T-helper 1 cell treated with Interleukin-12 subunit alpha and Interleukin-12 subunit beta and Interleukin-4 antibody, amounts not matched to agents 30 ng/mL and 1 ng/mL, for 36 hours (primary cell): ENCODE results near the gene ZBTB11. TPM values are rescaled to one million over a fixed set of nuclear protein-coding genes. Genes with fewer than 3 reads are reported as not detected.

ENCODE experiments used
- intact Hi-C: fragments of 100-400 bp; cut with micrococcal nuclease; formaldehyde crosslinking; loops from one replicate; pipeline ENCODE4 v1.15.1; 2024
- total RNA-seq: library from RNA; stranded (reverse); gene quantifications from 2 replicates; pipeline ENCODE4 v1.2.3, GENCODE V29; 2022

The ZBTB11 gene, protein sequence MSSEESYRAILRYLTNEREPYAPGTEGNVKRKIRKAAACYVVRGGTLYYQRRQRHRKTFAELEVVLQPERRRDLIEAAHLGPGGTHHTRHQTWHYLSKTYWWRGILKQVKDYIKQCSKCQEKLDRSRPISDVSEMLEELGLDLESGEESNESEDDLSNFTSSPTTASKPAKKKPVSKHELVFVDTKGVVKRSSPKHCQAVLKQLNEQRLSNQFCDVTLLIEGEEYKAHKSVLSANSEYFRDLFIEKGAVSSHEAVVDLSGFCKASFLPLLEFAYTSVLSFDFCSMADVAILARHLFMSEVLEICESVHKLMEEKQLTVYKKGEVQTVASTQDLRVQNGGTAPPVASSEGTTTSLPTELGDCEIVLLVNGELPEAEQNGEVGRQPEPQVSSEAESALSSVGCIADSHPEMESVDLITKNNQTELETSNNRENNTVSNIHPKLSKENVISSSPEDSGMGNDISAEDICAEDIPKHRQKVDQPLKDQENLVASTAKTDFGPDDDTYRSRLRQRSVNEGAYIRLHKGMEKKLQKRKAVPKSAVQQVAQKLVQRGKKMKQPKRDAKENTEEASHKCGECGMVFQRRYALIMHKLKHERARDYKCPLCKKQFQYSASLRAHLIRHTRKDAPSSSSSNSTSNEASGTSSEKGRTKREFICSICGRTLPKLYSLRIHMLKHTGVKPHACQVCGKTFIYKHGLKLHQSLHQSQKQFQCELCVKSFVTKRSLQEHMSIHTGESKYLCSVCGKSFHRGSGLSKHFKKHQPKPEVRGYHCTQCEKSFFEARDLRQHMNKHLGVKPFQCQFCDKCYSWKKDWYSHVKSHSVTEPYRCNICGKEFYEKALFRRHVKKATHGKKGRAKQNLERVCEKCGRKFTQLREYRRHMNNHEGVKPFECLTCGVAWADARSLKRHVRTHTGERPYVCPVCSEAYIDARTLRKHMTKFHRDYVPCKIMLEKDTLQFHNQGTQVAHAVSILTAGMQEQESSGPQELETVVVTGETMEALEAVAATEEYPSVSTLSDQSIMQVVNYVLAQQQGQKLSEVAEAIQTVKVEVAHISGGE
- total RNA-seq, result 32.1 and 33.2 TPM in 2 replicates

DNA sequence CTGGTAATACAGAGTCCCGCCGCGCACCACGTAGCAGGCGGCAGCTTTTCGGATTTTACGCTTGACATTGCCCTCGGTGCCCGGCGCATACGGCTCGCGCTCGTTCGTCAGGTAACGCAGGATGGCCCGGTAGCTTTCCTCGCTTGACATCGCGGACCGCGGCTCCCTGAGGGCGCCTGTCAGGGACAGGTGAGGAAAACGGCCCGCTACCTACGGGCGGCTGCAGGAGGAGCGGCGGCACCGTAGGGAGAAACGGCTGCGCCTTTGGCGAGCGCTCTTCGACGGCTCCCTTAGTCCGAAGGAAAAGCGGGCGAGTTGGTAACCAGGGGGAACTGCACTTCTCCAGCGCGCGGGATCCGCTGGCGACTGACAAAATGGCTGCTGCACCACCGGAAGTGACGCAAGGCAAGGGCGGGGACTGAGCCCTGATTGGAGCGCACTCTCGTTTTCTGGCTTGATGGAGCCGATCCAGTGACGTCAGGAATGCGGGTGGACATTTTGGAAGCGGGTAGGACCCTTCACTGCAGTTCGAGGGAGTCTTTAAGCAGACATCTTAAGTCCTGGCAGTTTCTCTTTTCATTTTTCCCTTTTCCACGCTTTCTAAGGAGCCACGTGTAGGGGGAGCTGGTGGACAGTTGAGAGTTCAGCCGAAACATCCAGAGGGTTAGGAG is at the start of gene ZBTB11:
TSS of gene ZBTB11 (minus strand) at position 368 of the 671 bp plus-strand sequence. CDS start at position 150, 218 bp downstream.
- intact Hi-C loops, result loop anchor here (1.0 to 10.0 kb wide), 15 partner anchors 9 to 1860 kb away; partner anchors contain the start of genes CEP97, CMSS1, LNP1 and NIT2

DNA sequence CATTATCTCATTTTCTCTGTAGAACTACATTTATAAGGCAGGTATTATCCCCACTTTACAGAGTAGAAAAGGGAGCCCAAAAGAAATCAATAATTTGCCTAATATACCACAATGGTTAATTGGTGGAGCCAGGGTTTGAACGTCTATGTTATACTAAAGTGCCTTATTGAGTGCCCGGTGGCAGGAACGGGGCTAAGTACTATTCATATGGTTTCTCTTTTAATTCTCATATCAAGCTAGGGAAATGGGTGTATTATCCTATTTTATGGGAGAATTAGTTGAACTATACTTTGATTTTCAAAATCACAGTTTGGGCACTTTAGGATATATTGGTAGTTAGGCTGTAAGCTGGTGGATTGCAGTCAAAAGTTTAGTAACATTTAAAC is 49.0 kb upstream of the ZBTB11 start:
- intact Hi-C loops, result loop anchor here (2.0 to 5.0 kb wide), 3 partner anchors 207 to 1464 kb away; partner anchors contain the start of gene TBC1D23

DNA sequence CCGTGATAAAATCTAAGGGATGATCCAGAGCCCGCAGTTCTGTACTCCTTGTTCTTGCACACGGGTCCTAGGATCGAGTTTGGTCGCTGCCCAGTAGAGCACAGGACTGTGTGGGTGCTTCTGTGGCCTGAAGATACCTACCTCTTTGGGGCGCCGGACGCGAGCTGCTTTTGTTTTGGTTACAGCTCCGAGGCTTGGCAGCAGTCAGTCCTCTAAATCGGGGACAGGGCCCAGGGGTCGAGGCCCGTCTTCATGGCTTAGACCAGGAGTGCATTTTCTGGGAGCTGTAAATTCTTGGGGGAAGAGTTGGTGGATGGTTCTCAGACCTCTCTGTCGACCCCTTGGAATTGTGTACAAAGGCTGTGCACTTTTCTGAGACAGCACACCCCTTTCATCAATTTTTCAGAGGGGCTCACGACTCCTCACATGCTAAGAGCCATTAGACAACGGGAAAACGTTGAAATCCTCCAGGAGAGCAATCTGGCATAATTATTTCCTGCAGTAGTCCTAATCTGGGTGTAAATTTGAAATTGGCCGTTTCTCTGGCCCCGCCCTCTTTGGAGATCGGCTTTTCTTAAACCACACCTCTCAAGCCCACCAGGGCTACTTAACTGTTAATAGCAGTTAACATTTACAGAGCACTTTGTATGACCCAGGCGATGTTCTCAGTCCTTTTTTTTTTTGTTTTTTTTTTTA is 48.4 kb upstream of the ZBTB11 start:
- intact Hi-C loops, result loop anchor here (2.0 to 5.0 kb wide), 3 partner anchors 207 to 1463 kb away; partner anchors contain the start of gene TBC1D23

DNA sequence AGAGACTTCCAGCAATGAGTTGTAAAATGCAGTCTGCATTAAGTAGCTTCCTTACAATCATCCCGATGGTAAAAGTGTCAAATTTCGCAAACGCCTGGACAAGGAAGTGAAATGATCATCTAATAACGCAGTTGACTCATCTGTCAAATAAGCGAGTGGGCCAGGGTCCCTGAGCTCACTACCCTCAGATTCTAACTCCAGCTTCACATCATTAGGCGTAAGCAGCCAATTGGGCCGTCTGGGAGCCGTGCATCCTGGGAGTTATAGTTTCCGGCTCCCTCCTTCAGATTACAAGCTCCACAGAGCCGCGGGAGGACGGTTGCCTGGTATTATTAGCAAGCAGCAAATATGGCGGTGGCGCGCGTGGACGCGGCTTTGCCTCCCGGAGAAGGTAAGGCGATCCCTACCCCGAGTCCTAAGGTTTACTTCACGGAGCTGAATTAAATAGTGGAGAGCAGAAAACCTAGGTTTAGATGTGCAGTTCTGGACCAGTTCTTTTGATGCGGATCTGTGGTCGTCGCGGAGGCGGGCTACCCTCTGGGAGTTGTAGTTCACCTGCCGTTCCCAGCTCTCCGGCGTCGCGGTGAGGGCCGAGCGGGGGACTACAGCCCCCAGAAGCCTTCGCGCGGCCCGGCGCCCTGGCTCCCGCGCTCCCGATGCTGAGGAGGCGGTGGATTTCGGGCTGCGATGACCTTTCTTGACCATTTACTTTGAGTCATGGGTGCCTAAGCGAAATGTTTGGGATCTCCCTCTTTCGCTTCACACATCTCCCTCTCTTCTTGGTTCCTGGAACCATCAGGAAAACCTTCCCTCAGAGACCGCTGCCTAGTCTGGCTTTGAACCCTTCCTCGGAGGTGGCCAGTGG is 47.6 kb upstream of the ZBTB11 start, which contains the start of gene CEP97:
TSS of gene CEP97 (plus strand) at position 286 of the 865 bp plus-strand sequence. CDS start at position 349, 63 bp downstream.
- intact Hi-C loops, result loop anchor here (1.0 to 5.0 kb wide), 16 partner anchors 38 to 1462 kb away; partner anchors contain the start of genes LNP1, NXPE3, PCNP and RPL24

DNA sequence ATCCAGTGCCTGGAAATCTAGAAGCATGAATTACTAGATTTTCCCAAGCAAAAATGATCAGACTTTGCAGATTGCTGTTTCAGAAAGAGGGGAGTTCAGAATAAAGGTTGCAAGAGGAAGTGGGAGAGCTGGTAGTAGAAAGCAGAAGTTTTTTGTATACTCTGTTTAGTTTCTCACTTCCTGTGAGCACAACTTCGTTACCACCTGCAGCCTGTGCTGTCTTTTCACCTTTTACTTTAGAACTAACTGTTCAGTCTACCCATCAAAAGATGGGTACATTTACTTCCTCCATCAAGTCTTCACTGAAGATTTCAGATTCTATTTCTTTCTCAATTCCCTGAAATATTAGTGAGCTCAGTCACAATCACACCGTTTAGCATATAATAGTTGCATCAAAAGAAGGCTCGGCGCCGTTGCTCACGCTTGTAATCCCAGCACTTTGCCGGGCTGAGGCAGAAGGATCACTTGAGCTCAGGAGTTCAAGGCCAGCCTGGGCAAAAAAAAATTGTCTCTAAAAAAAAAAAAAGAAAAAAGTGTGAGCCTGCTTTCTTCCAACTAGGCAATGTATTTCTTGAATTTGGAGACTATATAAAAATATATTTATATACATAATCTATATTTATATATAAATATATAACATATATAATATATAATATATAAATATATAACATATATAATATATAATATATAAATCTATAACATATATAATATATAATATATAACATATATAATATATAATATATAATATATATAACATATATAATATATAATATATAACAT is 45.7 kb upstream of the ZBTB11 start:
- intact Hi-C loops, result no loop called here

DNA sequence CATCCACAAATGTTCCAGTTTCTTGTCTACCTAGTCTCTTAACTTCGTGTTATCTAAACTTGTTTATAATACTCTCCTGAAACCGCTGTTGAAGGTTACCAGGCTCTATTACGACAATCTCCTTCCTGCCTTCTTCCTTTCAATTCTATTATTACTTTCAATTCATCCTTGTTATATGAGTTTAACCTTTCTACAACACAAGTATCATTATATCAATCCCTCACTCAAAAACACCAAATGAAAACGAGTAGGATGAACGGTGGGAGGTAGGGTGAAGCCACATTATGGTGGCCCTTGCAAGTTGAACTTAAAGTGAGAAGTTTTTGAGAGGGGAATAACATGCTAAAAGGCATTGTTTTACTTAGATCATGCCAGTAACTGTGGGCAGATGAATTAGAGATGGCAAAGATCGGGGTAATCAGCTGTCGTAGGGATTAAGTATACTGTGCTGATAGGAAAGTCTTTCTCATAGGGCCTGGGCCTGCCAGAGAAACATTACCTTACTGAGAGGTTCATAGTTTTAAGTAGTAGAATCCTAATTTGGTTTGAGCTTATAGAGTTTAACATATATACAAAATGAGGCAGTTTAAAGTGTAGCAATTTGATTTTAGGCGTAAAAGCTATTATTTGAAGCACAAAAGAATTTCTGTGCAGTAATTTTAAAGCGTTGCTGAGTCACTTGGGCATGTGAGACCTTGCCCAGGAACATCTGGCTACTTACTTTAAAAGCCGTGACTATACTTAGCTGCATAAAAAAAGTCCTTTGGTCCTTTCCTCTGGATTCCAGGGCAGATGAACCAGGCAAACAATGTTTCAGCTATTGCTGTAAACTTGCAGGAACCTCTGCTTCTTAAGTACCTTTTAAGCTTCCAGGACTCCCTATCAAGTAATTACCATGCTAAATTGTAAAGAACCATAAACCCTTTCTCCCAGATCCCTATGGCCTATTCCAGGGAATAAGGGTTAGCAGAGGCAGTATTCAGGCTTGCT is 44.2 kb upstream of the ZBTB11 start:
- intact Hi-C loops, result no loop called here

DNA sequence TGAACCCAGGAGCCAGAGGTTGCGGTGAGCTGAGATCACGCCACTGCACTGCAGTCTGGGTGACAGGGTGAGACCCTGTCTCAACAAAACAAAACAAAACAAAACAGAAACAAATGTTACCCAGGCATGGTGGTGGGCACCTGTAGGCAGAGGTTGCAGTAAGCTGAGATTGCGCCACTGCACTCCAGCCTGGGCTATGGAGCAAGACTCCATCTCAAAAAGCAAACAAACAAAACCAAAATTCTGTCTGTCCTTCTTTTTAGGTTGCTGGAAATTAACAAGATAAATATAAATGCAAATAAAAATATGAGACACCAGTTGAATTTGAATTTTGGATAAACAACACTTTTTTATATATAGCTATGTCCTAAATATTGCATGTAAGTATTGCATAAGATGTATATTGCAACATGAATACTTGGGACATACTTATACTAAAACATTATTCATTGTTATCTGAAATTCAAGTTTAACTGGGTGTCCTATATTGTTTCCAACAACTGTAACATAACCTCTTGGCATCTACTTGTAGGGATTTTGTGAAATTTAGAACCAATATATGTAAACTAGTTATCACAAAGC is 42.8 kb upstream of the ZBTB11 start:
- intact Hi-C loops, result no loop called here

DNA sequence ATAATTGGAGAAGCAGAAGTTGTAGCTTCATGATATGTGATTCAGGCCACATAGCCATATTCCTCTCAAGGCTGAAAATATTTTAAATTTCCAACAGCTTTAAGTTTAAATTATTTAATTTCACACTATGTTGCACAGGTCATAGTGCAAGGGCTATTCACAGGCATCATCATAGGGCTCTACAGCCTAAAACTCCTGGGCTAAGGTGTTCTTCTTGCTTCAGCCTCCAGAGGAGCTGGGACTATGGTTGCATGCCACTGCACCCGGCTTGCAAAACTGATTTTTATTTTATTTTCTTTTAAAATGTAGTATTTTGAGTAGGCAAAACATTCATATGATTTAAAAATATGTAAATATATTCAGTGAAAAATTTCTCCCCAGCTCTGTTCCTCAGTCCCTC is 41.5 kb upstream of the ZBTB11 start:
- intact Hi-C loops, result no loop called here

DNA sequence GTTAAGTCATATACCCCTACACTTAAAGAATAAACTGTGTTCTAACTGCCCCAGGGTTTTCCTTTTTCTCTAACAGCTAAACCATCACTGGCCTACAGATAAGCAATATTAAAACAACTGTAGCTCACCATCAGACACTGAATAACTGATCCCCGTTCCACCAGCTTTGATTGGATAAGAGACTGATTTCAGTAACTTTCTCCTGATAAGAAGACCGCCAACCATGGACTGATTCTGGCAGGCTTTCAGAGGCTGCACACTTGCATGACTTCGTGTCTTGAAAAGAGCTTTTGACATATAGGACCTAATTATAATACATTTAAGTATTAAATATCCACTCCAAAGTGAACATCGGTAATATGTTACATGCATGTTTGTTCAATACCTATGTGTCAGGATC is 32.2 kb upstream of the ZBTB11 start:
- intact Hi-C loops, result loop anchor here (5.0 kb wide), 1 partner anchor 637 kb away; no protein-coding TSS in a partner anchor

DNA sequence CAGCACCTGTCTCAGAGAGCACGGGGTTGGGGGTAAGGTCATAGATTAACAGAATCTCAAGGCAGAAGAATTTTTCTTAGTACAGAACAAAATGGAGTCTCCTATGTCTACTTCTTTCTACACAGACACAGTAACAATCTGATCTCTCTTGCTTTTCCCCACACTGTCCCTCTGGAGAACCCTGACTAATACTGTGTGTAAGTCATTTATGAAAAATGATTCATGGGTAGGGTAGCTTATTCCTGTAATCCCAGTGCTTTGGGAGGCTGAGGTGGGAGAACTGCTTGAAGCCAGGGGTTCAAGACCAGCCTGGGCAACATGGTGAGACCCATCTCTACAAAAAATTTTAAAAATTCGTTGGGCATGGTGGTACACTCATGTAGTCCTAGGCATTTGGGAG is 27.7 kb upstream of the ZBTB11 start:
- intact Hi-C loops, result loop anchor here (5.0 kb wide), 1 partner anchor 632 kb away; no protein-coding TSS in a partner anchor

DNA sequence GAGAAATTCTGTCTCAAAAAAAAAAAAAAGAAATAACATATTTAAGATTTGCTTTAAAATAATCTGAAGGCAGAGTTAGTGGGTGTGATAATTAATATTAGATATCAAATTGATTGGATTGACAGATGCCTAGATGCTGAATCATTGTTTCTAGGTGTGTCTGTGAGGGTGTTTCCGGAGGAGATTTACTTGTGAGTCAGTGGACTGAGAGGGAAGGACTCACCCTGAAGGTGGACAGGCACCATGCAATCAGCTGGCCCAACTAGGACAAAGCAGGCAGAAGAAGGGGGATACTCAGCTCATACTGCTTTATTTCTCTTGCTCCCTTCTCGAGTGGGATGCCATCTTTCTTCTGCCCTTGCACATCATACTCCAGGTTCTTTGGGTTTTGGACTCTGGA is 26.2 kb upstream of the ZBTB11 start:
- intact Hi-C loops, result no loop called here

DNA sequence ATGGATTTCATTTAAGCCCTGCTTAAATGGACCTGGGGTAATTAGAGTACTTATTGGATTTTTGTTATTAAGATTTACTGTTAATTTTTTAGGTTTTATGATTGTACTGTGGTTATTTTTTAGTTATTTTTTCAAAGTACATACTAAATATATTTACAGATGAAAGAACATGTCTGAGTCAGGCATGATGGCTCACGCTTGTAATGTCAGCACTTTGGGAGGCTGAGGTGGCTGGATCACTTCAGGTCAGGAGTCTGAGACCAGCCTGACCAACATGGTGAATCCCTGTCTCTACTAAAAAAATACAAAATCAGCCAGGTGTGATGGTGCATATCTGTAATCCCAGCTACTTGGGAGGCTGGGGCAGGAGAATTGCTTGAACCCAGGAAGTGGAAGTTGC is 25.8 kb upstream of the ZBTB11 start:
- intact Hi-C loops, result no loop called here

DNA sequence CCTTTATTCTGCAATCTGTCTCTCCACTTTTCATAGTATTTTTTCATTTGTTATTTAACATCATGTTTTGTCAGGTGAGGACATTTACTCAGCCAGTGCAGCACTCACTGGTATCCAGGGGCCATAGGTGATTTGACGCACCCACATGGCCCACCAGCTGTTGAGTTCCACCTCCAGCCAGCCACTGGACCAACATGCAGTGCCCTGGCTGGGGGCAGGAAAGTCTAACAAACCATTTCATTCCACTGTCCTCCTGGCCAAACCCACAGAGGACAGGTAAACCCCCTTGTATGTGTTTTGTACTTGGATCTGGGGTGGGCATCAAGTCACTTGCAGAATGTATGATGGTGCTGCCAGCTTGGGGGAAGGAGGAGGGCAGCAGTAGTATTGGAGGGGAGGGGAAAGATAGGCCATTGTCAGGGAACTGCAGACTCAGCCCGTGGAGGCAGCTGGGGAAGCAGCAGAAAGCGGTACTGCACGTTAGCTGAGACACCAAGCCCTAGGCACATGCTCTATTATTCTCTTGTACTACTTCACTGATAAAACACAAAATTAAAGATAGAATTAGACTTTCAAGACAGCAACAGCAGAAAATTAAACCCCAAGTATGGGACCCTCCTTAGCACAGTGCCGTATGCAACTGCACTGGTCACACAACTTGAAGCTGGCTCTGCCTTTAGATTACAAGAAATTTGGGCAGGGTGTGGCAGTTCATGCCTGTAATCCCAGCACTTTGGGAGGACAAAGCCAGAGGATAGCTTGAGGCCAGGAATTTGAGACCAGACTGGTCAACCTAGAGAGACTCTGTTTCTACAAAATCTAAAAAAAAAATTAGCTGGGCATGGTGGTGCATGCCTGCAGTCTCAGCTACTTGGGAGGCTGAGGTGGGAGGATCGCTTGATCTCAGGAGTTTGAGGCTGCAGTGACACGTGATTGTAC is 25.0 kb upstream of the ZBTB11 start:
- intact Hi-C loops, result loop anchor here (1.0 kb wide), 1 partner anchor 11 kb away; no protein-coding TSS in a partner anchor

DNA sequence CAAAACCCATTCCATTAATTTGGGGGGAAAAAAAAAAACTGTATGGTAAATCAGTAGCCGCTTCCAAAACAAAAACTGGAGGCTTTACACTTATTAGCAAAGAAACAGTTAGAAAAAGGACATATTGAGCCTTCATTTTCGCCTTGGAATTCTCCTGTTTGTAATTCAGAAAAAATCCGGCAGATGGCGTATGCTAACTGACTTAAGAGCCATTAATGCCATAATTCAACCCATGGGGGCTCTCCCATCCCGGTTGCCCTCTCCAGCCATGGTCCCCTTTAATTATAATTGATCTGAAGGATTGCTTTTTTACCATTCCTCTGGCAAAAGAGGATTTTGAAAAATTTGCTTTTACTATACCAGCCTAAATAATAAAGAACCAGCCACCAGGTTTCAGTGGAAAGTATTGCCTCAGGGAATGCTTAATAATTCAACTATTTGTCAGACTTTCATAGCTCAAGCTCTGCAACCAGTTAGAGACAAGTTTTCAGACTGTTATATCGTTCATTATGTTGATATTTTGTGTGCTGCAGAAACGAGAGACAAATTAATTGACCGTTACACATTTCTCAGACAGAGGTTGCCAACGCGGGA is 18.9 kb upstream of the ZBTB11 start:
- intact Hi-C loops, result loop anchor here (1.0 to 2.0 kb wide), 3 partner anchors 107 to 841 kb away; no protein-coding TSS in a partner anchor

DNA sequence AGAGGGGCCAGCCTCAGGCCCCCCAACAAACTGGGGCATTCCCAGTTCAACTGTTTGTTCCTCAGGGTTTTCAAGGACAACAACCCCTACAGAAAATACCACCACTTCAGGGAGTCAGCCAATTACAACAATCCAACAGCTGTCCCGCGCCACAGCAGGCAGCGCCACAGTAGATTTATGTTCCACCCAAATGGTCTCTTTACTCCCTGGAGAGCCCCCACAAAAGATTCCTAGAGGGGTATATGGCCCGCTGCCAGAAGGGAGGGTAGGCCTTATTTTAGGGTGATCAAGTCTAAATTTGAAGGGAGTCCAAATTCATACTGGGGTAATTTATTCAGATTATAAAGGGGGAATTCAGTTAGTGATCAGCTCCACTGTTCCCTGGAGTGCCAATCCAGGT is 17.9 kb upstream of the ZBTB11 start:
- intact Hi-C loops, result loop anchor here (1.0 to 2.0 kb wide), 3 partner anchors 108 to 842 kb away; no protein-coding TSS in a partner anchor
